CD4-positive, alpha-beta T cell treated with Interleukin-2 at 100 ng/mL for 4 hours (primary cell): Measurements from ENCODE around the gene GALNT6.
A peak's percentile ranks its signal among the peaks of the same experiment; 100 is the strongest.

ENCODE experiments used
- DNase-seq: peaks from one replicate; pipeline ENCODE4 v3.0.0-alpha.2; 2020; ENCODE audit warnings: low spot score

The GALNT6 gene

GRCh38 chr12:51381226-51382079 is 9.8 kb downstream of the GALNT6 start:
- no peak for DNase-seq

- DNase-seq: no peak
Observed at GRCh38 chr12:51379571-51379970, 11.6 kb downstream of the GALNT6 start.

GRCh38 chr12:51378749-51379148 is 12.5 kb downstream of the GALNT6 start:
- DNase-seq: no peak

- no peak for DNase-seq
Observed at GRCh38 chr12:51377099-51377984, 13.9 kb downstream of the GALNT6 start.

- no peak for DNase-seq
Observed at GRCh38 chr12:51374856-51375255, 16.4 kb downstream of the GALNT6 start.

GRCh38 chr12:51374361-51374760 is 16.8 kb downstream of the GALNT6 start:
- no peak for DNase-seq

GRCh38 chr12:51373187-51373586 is 18.0 kb downstream of the GALNT6 start:
- DNase-seq: no peak

GRCh38 chr12:51372021-51372420 is 19.2 kb downstream of the GALNT6 start:
- DNase-seq: no peak

GRCh38 chr12:51371295-51371953 is 19.8 kb downstream of the GALNT6 start:
- no peak for DNase-seq

- DNase-seq: no peak
Observed at GRCh38 chr12:51370667-51371066, 20.5 kb downstream of the GALNT6 start.

GRCh38 chr12:51369581-51369980 is 21.6 kb downstream of the GALNT6 start:
- DNase-seq: no peak

GRCh38 chr12:51368640-51369517 is 22.3 kb downstream of the GALNT6 start:
- peak; percentile 90 for DNase-seq

- DNase-seq: no peak
Observed at GRCh38 chr12:51365276-51365675, 25.9 kb downstream of the GALNT6 start.

GRCh38 chr12:51364001-51364400 is 27.2 kb downstream of the GALNT6 start:
- no peak for DNase-seq

GRCh38 chr12:51362747-51363342 is 28.4 kb downstream of the GALNT6 start:
- DNase-seq: no peak

GRCh38 chr12:51362307-51362706 is 28.9 kb downstream of the GALNT6 start:
- DNase-seq: no peak

GRCh38 chr12:51361161-51362016 is 29.8 kb downstream of the GALNT6 start:
- DNase-seq: no peak

GRCh38 chr12:51360315-51360714 is 30.9 kb downstream of the GALNT6 start:
- DNase-seq: no peak

- DNase-seq: no peak
Observed at GRCh38 chr12:51359851-51360250, 31.4 kb downstream of the GALNT6 start.

GRCh38 chr12:51358496-51358895 is 32.7 kb downstream of the GALNT6 start:
- no peak for DNase-seq
